K562 (cell line): ENCODE results near the gene ANXA1.

Experiments used
- CTCF ChIP-seq, 3 experiments: IDR thresholded peaks in 2 of 3; conservative IDR thresholded peaks in 1 of 3; 2 replicates each; pipeline ENCODE4 v1.5.1; 2011 to 2012; ENCODE audit warnings: low read length in 3 of 3, mild to moderate bottlenecking in 3 of 3, control low read depth in 2 of 3, improper control_type of control experiment in 1 of 3, inconsistent platforms in 1 of 3, low read depth in 1 of 3, mixed read lengths in 1 of 3, moderate library complexity in 1 of 3; ENCODE audit not compliant: insufficient read depth in 2 of 3
- CTCFL ChIP-seq: IDR thresholded peaks from 2 replicates; pipeline ENCODE4 v1.6.1; 2011; ENCODE audit warnings: borderline replicate concordance, low read depth, mild to moderate bottlenecking, moderate library complexity, low read length; ENCODE audit not compliant: insufficient read depth, poor library complexity, severe bottlenecking
- FUS ChIP-seq: fragments of 200-400 bp; formaldehyde crosslinking; optimal IDR thresholded peaks from 2 replicates; pipeline ENCODE3; 2017; ENCODE audit warnings: low read depth, low read length
- MTF1 ChIP-seq: fragments of 250-450 bp; sonication (Bioruptor Pico); IDR thresholded peaks from 2 replicates; pipeline ENCODE4 v1.9.0; 2021; ENCODE audit warnings: moderate library complexity, mild to moderate bottlenecking, inconsistent platforms, borderline replicate concordance
- NR2F6 ChIP-seq: fragments of 450-650 bp; formaldehyde crosslinking; IDR thresholded peaks from 2 replicates; pipeline ENCODE4 v1.4.0; 2020; ENCODE audit warnings: mild to moderate bottlenecking
- SAFB ChIP-seq: fragments of 200-400 bp; formaldehyde crosslinking; IDR thresholded peaks from 2 replicates; pipeline ENCODE4 v1.6.1; 2017; ENCODE audit warnings: low read depth, low read length, borderline replicate concordance
- TARDBP ChIP-seq: fragments of 450-650 bp; IDR thresholded peaks from 2 replicates; pipeline ENCODE4 v1.6.1; 2016
- ZBTB7A ChIP-seq: IDR thresholded peaks from 2 replicates; pipeline ENCODE4 v1.6.1; 2011; ENCODE audit warnings: low read depth, mild to moderate bottlenecking, low read length, moderate library complexity, borderline replicate concordance; ENCODE audit not compliant: control insufficient read depth
- ZNF12 ChIP-seq: sonication (generic); formaldehyde crosslinking; IDR thresholded peaks from 2 replicates; pipeline ENCODE4 v1.4.0; 2020; ENCODE audit warnings: mild to moderate bottlenecking, missing genetic modification reagents
- ZNF143 ChIP-seq: sonication (generic); formaldehyde crosslinking; IDR thresholded peaks from 2 replicates; pipeline ENCODE4 v1.9.0; 2022; ENCODE audit warnings: mild to moderate bottlenecking, missing genetic modification reagents
- ZNF696 ChIP-seq: fragments of 250-450 bp; sonication (Bioruptor Pico); conservative IDR thresholded peaks from 2 replicates; pipeline ENCODE4 v1.4.0; 2020; ENCODE audit warnings: mild to moderate bottlenecking, moderate library complexity

- TF ChIP-seq CTCF (IDR thresholded peaks at IDR 0.05 in 2 of 3, conservative IDR thresholded peaks at IDR 0.05 in 1 of 3; ENCODE audit: insufficient read depth in 2 of 3, low read depth in 1 of 3, low read length in 3 of 3) (no peak), NR2F6 (no peak), ZBTB7A (no peak), ZNF12 (CRISPR knock-in tag) (no peak), ZNF143 (CRISPR knock-in tag) (no peak), SAFB (no peak), ZNF696 (CRISPR knock-in tag) (no peak), TARDBP (no peak), FUS (no peak), CTCFL (no peak), MTF1 (no peak)
These were observed 7.1 kb downstream of the ANXA1 start for GRCh38 chr9:73158723-73159122.
